LNCaP clone FGC (cell line): ENCODE results near the gene MYO15A.

Experiments used
- DNase-seq: peaks from one replicate; pipeline ENCODE4 v3.0.0-alpha.2; 2011; ENCODE audit warnings: low read depth
- H3K4me3 ChIP-seq: 2 replicates; pipeline ENCODE4 v1.5.1; 2011; ENCODE audit warnings: mild to moderate bottlenecking, low read depth, low read length, control low read depth
- TF ChIP-seq, protein P1 (sequence below): IDR thresholded peaks from 2 replicates; pipeline ENCODE4 v1.5.1; 2012; ENCODE audit warnings: mild to moderate bottlenecking; ENCODE audit not compliant: control insufficient read depth, insufficient read depth; ENCODE audit errors: extremely low read depth

MYO15A gene

GRCh38 chr17:18144261-18144660, 35.7 kb downstream of the MYO15A start:
- H3K4me3 ChIP-seq, result no peak overlapping the region
- no peak for DNase-seq
- TF ChIP-seq, protein P1, sequence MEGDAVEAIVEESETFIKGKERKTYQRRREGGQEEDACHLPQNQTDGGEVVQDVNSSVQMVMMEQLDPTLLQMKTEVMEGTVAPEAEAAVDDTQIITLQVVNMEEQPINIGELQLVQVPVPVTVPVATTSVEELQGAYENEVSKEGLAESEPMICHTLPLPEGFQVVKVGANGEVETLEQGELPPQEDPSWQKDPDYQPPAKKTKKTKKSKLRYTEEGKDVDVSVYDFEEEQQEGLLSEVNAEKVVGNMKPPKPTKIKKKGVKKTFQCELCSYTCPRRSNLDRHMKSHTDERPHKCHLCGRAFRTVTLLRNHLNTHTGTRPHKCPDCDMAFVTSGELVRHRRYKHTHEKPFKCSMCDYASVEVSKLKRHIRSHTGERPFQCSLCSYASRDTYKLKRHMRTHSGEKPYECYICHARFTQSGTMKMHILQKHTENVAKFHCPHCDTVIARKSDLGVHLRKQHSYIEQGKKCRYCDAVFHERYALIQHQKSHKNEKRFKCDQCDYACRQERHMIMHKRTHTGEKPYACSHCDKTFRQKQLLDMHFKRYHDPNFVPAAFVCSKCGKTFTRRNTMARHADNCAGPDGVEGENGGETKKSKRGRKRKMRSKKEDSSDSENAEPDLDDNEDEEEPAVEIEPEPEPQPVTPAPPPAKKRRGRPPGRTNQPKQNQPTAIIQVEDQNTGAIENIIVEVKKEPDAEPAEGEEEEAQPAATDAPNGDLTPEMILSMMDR, result no peak

DNA sequence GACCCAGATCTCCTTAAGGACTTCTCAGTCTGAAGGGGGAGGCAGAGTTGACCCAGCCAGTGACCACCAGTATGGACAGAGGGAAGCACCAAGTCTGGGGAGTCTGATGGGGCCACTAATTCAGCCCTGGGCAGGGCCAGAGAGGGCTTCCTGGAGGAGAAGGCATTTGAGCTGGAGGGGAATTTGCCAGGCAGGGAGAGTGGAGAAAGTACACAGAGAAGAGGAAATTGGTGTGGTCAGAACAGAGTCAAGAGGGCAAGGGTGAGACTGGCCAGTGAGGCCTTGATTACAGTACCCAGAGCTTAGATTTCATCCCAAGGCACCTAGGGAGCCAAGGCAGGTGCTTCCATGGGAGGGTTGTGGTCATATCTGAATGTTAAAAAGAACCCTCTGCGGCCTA, 36.3 kb downstream of the MYO15A start:
- TF ChIP-seq, protein P1, result no peak
- H3K4me3 ChIP-seq, result no peak overlapping the region
- DNase-seq, result no peak

DNA sequence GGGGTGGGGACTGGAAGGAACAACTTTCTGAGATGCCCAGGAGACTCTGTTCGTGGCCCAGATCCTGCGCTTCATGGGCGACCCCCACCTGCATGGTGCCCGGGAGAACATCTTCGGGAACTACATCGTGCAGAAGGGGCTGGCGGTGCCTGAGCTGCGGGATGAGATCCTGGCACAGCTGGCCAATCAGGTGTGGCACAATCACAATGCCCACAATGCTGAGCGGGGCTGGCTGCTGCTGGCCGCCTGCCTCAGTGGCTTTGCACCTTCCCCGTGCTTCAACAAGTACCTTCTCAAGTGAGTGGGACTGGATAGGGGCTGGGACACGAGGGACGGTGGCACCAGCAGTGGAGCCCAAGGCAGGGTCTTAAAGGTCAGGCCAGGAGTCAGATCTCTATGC, 37.3 kb downstream of the MYO15A start:
- TF ChIP-seq, protein P1, result no peak
- no peak overlapping the region for H3K4me3 ChIP-seq
- DNase-seq, result no peak

GRCh38 chr17:18146259-18146658, 37.7 kb downstream of the MYO15A start:
- no peak for DNase-seq
- TF ChIP-seq, protein P1, result no peak
- no peak overlapping the region for H3K4me3 ChIP-seq

DNA sequence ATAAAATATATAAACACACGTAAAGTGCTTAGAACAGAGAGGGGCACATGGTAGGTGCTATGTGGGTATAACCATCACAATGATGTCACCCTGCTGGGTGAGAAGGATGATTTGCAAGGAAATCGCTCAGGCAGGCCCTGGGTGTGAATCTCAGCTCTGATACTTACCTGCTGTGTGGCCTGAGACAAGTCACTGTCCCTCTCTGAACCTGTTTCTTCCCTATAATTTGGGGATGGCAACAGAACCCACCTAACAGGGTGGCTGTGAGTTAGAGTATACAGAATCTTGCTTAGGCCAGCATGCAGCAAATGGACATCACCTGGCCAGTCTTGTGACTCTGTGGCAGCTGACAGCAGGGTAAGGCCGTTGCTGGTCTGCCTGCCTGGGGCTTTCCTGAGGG, 38.4 kb downstream of the MYO15A start:
- TF ChIP-seq, protein P1, result no peak
- H3K4me3 ChIP-seq, result no peak overlapping the region
- no peak for DNase-seq

DNA sequence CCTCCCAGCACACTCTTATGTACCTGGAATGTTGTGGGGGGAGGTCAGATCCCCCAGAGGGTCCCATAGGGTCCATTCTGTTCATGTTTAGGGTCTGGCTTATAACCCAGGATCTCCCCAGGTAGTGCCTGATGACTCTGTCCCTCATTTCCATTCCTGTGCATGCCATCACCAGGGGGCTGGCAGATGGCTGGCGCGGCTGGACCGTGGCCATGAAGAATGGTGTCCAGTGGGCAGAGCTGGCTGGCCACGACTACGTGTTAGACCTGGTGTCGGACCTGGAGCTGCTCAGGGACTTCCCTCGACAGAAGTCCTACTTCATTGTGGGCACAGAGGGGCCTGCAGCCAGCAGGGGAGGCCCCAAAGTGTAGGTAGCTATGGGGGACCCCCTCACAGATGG, 40.0 kb downstream of the MYO15A start:
- DNase-seq, result no peak
- TF ChIP-seq, protein P1, result no peak
- H3K4me3 ChIP-seq, result no peak overlapping the region

- DNase-seq, result no peak
- TF ChIP-seq, protein P1, result no peak
- no peak overlapping the region for H3K4me3 ChIP-seq
Measured at GRCh38 chr17:18151290-18151689, 42.7 kb downstream of the MYO15A start.
